ENCODE results near the gene TRIM62.

TRIM62 gene

GRCh38 chr1:33176362-33176850 lies 5.4 kb downstream of the TRIM62 start:
- Histone ChIP-seq H3K36me3 (ENCODE audit: insufficient read depth, low read length) (no peaks in the 10 kb centered on the region), H2AFZ (ENCODE audit: low read length) (no peak overlapping the region), H3K9ac (ENCODE audit: low read depth, low read length, poor library complexity, severe bottlenecking) (no peak overlapping the region), H3K9me3 (ENCODE audit: insufficient read depth, low read depth, low read length) (no peaks in the 10 kb centered on the region), H3K9me2 (replicated peaks; ENCODE audit: low read depth, low read length) (no peaks in the 10 kb centered on the region), H3F3A (ENCODE audit: low read depth) (no peaks in the 10 kb centered on the region), H3K4me1 (ENCODE audit: insufficient read depth, low read length, poor library complexity, severe bottlenecking) (peaks cover 28% of the 10 kb centered on the region), H3K27me3 (ENCODE audit: insufficient read depth, low read length, poor library complexity, severe bottlenecking) (no peaks in the 10 kb centered on the region), H4K20me1 (ENCODE audit: insufficient read depth, low read length, poor library complexity, severe bottlenecking) (peaks cover 6% of the 10 kb centered on the region), H3K4me3 (ENCODE audit: low read length, poor library complexity, severe bottlenecking) (no peak overlapping the region), H3K79me2 (ENCODE audit: insufficient read depth, low read length) (no peaks in the 10 kb centered on the region), H3K4me2 (ENCODE audit: low read depth, low read length, poor library complexity, severe bottlenecking) (no peak overlapping the region)
- TF ChIP-seq EZH2phosphoT487 (IDR thresholded peaks at IDR 0.05; ENCODE audit: borderline replicate concordance) = no peak
- TF ChIP-seq, protein P1, sequence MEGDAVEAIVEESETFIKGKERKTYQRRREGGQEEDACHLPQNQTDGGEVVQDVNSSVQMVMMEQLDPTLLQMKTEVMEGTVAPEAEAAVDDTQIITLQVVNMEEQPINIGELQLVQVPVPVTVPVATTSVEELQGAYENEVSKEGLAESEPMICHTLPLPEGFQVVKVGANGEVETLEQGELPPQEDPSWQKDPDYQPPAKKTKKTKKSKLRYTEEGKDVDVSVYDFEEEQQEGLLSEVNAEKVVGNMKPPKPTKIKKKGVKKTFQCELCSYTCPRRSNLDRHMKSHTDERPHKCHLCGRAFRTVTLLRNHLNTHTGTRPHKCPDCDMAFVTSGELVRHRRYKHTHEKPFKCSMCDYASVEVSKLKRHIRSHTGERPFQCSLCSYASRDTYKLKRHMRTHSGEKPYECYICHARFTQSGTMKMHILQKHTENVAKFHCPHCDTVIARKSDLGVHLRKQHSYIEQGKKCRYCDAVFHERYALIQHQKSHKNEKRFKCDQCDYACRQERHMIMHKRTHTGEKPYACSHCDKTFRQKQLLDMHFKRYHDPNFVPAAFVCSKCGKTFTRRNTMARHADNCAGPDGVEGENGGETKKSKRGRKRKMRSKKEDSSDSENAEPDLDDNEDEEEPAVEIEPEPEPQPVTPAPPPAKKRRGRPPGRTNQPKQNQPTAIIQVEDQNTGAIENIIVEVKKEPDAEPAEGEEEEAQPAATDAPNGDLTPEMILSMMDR (conservative IDR thresholded peaks at IDR 0.05; ENCODE audit: low read length) = no peak

GRCh38 chr1:33175865-33176264 lies 6.0 kb downstream of the TRIM62 start:
- Histone ChIP-seq H3K36me3 (ENCODE audit: insufficient read depth, low read length) (no peaks in the 10 kb centered on the region), H3K27me3 (ENCODE audit: insufficient read depth, low read length, poor library complexity, severe bottlenecking) (no peaks in the 10 kb centered on the region), H3K4me3 (ENCODE audit: low read length, poor library complexity, severe bottlenecking) (no peak overlapping the region), H3K4me2 (ENCODE audit: low read depth, low read length, poor library complexity, severe bottlenecking) (no peak overlapping the region), H3F3A (ENCODE audit: low read depth) (no peaks in the 10 kb centered on the region), H3K9ac (ENCODE audit: low read depth, low read length, poor library complexity, severe bottlenecking) (no peak overlapping the region), H3K4me1 (ENCODE audit: insufficient read depth, low read length, poor library complexity, severe bottlenecking) (peaks cover 23% of the 10 kb centered on the region), H4K20me1 (ENCODE audit: insufficient read depth, low read length, poor library complexity, severe bottlenecking) (peaks cover 6% of the 10 kb centered on the region), H3K79me2 (ENCODE audit: insufficient read depth, low read length) (no peaks in the 10 kb centered on the region), H3K9me3 (ENCODE audit: insufficient read depth, low read depth, low read length) (no peaks in the 10 kb centered on the region), H2AFZ (ENCODE audit: low read length) (no peak overlapping the region), H3K9me2 (replicated peaks; ENCODE audit: low read depth, low read length) (no peaks in the 10 kb centered on the region)
- no peak for TF ChIP-seq EZH2phosphoT487 (IDR thresholded peaks at IDR 0.05; ENCODE audit: borderline replicate concordance)
- TF ChIP-seq, protein P1 (conservative IDR thresholded peaks at IDR 0.05; ENCODE audit: low read length) = no peak

GRCh38 chr1:33173091-33173490 lies 8.8 kb downstream of the TRIM62 start:
- no peaks in the 10 kb centered on the region for H3K9me3 ChIP-seq (ENCODE audit: insufficient read depth, low read depth, low read length)
- H3K79me2 ChIP-seq (ENCODE audit: insufficient read depth, low read length) = no peaks in the 10 kb centered on the region
- no peak overlapping the region for H3K4me2 ChIP-seq (ENCODE audit: low read depth, low read length, poor library complexity, severe bottlenecking)
- H3K9me2 ChIP-seq (replicated peaks; ENCODE audit: low read depth, low read length) = no peaks in the 10 kb centered on the region
- no peak overlapping the region for H2AFZ ChIP-seq (ENCODE audit: low read length)
- H3K4me3 ChIP-seq (ENCODE audit: low read length, poor library complexity, severe bottlenecking) = no peak overlapping the region
- H3K27me3 ChIP-seq (ENCODE audit: insufficient read depth, low read length, poor library complexity, severe bottlenecking) = no peaks in the 10 kb centered on the region
- H3K9ac ChIP-seq (ENCODE audit: low read depth, low read length, poor library complexity, severe bottlenecking) = no peak overlapping the region
- no peaks in the 10 kb centered on the region for H3K36me3 ChIP-seq (ENCODE audit: insufficient read depth, low read length)
- TF ChIP-seq EZH2phosphoT487 (IDR thresholded peaks at IDR 0.05; ENCODE audit: borderline replicate concordance) = no peak
- TF ChIP-seq, protein P1 (conservative IDR thresholded peaks at IDR 0.05; ENCODE audit: low read length) = no peak
- H3K4me1 ChIP-seq (ENCODE audit: insufficient read depth, low read length, poor library complexity, severe bottlenecking) = peaks cover 8% of the 10 kb centered on the region
- H4K20me1 ChIP-seq (ENCODE audit: insufficient read depth, low read length, poor library complexity, severe bottlenecking) = no peaks in the 10 kb centered on the region
- H3F3A ChIP-seq (ENCODE audit: low read depth) = no peaks in the 10 kb centered on the region

Data from Loucy (cell line).